Suppressor macrophage (primary cell): ENCODE data around the gene ANKRD13B.

Experiments used
- DNase-seq, 4 experiments: peaks; one replicate each; pipeline ENCODE4 v3.0.0-alpha.2; 2020 to 2022

Gene ANKRD13B

DNA sequence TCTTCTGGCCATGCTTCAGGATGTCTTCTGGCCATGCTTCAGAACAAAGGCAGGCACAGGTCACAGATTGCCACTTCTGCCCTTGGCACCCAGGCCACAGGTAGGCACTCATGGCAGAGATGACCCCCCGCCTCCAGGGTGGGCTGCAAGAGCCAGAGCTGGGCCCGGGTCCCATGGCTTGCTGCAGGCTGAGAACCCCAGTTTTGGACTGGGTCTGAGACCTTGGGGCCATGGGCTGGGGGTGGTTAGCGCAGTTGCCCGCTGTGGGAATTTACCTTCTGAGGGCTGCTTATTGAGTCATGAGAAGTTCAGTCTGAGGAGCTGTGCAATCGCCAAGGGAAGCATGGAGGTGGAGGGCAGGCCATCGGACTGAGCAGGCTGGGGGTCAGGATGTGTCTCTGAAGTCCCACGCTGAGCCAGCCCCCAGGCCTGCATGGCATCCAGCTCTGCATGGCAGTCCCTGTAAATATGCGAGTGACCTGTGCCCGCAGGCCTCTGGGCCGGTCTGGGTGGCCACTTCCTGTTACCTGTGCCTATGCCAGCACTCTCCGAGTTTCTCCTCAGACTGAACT is 1.7 kb downstream of the ANKRD13B start:
- DNase-seq, result no peak

DNA sequence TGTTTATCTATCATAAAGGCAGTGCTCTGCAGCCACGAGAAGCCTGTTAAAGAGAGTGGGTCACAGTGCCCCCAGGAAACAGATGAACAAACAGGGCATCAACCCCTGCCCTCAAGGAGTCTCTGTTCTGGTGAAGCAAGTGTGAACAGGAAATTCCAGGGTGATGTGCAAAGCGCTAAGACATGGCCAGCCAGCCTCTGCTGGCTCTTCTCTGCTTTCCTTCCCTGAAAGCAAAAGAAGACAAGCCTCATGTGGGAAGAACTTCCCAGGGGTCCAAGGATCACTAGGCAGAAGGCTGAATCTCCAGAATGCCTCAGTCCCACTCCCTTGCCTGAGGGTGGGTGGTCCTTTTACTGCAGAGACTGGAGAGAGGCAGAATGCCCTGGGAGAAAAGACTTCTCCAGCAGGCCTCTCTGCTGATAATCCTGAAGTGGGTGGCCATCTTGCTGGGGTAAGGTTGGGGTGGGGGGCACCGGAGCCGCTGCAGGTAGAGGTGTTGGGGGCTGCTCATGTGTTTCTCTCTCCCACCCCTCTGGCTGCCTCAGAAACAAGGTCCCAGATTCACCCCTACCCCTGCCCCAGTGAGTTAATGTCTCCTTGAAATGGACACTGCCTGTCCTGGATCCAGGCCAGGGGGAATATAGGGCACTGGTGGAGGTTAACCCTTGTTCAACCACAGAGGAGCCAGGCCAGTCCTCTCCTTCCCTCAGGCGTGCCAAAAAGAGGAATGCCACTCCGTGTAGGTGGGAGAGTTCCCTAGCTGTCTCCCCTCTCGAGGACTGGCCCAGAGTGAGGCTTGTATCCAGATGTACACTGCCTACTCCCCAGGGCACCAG is 2.4 kb downstream of the ANKRD13B start:
- no peak for DNase-seq

DNA sequence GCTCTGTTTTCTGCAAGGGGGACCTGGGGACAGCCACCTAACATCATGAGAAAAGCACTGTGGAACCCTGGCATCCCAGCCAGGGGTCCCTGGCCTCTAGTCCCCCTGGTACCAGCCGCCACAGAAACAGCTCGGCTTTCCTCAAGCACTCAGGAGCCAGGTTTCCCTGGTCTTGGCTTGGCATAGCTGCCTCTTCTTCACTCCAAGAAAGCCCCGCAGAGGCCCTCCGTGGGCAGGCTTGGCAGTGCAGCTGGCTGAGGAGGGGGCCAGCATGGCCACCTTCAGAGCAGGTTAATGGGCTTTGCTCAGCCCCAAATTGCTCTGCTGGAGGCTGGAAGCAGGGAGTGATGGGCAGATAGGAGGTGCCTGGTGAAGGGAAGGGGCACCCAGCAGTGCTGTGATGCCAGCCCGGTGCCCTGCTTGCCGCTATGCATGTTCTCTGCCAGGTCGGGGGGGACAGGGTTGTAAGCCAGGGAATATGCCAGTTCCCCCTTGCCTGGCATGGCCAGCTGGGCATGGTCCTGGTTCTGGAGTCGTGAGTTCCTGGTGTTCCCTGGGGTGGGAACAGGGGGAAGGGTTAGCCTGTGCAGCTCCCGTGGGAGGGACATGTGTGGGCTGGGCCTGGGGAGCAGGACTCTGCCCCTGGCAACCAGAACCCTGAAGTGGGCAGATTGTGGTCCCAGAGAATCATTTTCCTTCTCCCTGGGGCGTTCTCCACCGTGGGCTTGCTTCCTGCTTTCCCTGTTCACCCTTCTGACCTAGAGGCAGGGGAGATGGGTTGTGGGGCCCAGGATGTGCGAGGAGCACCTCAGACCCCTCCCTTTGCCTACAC is 3.2 kb downstream of the ANKRD13B start:
- no peak for DNase-seq

DNA sequence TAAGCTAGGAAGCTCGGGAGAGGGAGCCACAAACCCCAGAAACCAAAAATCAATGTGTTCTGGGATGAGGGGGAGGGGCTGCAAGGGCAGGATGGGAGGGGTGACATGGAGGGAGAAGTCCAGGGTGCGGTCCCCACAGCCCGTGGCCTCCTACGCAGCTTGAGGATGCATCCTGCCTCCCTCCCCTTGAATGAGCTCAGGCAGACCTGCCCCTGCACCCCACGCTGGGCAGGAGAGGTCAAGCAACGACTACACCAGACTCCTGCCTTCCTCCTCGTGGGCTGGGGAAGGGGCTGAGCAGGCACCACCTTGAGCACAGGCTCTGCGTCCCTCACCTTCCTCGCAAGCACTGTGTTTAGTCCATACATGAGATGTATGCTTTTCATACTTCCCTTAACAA is 3.9 kb downstream of the ANKRD13B start:
- no peak for DNase-seq

DNA sequence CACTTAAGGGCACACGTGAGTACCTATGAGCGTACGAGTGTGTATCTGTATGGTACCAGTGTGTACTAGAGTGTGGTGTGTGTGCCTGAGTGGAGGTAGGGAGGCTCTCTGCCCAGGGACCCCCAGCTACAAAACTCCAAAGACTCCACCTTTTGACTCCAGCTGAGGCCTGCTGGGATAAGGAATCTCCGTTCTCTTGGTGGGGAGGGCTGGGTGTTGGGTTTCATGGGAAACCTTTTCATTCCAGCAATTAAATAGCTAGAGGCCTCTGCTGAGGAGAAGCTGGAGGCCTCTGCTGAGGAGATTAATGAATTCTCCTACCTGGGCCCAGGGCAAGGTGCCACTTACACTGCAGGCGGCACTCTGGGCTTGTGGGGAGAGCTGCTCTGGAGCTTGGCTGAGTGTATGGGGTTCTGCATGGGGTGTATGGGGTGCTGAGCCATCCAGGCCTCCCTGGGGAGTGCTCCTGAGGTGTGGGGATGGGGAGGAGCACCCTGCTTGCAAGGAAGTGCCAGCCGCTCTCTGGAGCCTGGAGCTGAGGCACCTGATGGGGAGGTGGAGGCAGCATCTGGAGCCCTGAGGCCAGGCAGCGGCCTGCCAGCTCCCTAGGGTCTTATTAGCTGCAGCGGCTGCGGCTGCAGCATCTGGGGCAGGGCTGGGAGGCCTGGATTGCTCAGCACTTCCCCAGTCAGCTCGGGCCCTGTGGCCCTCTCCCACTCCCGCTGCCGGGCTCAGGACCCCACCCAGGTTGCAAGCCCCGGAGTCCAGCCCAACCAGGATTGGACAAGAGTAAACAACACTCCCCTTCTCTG is 4.6 kb downstream of the ANKRD13B start:
- DNase-seq, result no peak

DNA sequence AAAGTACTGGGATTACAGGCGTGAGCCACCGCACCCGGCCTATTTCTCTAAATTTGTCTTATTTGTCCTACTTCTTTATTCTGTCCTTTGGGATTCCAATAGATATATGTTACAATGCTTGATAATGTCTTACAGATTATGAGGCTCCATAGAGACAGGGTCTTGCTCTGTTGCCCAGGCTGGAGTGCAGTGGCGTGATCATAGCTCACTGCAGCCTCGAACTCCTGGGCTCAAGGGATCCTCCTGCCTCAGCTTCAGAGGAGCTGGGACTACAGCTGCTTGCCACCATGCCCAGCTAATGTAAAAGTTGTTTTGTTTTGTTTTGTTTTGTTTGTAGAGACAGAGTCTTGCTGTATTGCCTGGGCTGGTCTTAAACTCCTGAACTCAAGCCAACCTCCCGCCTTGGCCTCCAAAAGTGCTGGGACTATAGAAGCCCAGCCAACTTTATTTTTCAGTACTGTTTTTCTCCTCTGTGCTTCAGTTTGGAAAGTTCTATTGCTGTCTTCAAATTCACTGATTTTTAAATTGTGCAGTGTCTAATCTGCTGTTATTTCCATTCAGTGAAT is 10.3 kb downstream of the ANKRD13B start:
- no peak for DNase-seq

DNA sequence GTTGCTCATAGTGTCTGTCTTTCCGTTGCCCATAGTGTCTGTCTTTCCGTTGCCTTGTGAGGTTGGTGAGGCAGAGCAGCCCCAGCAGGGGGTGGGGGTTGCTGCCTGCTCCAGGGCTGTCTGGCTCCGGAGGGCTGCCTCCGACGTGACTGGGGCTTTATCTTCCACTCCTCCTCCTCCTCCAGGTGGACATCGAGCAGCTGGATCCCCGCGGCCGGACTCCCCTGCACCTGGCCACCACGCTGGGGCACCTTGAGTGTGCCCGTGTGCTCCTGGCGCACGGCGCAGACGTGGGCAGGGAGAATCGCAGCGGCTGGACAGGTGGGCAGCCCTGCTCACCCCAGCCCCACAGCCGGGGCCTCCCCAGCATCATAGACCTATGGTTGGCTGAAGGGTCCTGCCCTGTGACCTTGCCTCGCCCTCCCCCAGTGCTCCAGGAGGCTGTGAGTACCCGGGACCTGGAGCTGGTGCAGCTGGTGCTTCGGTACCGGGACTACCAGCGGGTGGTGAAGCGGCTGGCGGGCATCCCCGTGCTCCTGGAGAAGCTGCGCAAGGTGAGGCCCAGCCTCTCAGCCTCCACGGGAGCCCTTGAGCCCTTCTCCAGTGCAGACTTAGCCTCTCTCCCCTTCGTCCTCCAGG is 14.7 kb downstream of the ANKRD13B start:
- DNase-seq, result no peak

DNA sequence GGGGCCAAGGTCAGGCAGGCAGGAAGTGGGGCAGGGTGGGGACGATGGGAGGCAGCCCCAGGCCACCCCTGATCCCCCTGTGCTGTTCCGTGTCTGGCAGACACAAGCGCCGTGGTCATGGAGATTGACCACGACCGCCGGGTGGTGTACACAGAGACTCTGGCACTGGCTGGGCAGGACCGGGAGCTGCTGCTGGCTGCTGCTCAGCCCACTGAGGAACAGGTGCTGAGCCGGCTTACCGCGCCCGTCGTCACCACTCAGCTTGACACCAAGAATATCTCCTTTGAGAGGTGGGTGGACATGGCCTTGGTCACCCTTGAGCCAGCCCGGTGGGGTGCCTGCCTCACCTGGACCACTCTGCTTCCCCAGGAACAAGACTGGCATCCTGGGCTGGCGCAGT is 16.1 kb downstream of the ANKRD13B start:
- no peak for DNase-seq

DNA sequence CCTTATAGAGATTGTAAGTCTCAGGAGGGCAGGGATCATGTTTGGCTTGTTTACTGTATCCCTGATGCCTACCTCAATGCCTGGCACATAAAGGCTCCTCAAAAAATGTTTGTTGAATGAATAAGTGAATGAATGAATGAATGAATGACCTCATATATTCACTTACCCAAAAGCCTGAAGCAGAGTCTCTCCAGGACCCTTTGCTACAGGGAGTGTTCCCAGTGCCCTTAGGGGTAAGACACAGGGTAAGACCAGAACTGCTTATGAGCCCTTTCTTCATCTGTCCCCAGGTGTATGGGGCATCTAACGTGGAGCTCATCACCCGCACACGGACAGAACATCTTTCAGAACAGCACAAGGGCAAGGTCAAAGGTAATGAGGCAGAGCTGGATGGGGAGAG is 17.5 kb downstream of the ANKRD13B start:
- DNase-seq, result no peak

DNA sequence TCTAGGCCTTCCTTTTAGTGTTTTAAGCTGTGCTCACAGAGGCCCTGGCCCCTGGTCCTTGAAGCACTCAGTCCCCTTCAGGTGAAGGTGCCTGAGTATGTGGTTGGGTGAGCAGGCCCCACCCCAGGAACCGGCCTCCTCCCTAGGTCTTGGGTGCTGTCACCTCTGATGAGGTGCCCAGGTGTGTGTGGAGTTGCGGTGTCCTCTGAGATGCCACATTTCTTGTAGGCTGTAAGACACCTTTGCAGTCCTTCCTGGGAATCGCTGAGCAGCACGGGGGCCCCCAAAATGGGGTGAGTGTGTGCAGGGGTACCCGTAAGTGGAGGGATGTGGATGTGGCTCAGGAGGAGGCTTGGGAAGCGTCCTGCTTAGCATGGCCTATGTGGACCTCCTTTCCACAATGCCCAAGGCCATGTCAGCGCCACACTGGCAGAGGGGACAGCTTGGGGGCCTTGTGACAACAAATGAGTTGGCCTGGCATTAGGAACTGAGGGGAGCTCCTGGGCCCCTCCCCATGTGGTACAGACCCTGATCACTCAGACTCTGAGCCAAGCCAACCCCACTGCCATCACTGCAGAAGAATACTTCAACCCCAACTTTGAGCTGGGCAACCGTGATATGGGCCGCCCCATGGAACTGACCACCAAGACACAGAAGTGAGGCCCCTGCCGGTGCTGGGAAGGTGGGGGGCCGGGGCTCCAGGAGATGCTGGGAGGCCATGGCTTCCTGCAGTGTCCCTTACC is 18.6 kb downstream of the ANKRD13B start:
- no peak for DNase-seq

DNA sequence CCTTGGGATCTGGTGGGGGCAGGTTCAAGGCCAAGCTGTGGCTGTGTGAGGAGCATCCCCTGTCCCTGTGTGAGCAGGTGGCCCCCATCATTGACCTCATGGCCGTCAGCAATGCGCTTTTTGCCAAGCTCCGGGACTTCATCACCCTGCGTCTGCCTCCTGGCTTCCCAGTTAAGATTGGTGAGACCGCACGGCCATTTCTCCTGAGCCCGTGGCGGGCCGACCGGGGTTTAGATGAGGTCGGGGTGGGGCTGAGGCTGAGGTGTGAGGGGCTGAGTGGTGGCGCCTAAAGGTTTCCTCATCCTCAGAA is 19.1 kb downstream of the ANKRD13B start:
- DNase-seq, result no peak

DNA sequence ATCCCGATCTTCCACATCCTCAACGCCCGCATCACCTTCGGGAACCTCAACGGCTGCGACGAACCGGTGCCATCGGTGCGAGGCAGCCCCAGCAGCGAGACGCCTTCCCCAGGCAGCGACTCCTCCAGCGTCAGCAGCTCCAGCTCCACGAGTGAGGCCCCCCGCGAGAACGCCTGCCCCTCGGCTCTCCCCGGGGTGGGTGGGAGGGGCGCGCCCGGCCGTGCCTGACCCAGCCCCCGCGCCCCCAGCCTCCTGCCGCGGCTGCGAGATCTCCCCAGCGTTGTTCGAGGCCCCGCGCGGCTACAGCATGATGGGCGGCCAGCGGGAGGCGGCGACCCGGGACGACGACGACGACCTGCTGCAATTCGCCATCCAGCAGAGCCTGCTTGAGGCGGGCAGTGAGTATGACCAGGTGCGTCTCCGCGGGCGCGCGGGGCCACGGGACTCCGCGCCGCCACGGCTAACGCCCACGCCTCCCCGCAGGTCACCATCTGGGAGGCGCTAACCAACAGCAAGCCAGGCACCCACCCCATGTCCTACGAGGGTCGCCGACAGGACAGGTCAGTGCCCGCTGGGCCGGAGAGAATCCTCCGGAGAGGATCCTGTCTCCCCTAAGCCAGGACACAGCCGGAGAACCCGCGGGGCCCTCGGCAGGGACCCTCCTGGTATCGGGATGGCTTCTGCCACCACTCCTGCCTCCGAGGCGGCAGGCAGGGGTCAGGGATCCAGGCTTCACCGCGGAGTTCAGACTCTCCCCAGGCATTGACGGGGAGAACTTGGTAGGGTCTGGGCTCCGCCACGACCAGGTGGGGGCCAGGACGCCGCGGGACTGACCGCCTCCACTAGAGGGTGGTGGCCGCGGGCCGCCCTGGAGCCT is 19.7 kb downstream of the ANKRD13B start:
- no peak for DNase-seq

DNA sequence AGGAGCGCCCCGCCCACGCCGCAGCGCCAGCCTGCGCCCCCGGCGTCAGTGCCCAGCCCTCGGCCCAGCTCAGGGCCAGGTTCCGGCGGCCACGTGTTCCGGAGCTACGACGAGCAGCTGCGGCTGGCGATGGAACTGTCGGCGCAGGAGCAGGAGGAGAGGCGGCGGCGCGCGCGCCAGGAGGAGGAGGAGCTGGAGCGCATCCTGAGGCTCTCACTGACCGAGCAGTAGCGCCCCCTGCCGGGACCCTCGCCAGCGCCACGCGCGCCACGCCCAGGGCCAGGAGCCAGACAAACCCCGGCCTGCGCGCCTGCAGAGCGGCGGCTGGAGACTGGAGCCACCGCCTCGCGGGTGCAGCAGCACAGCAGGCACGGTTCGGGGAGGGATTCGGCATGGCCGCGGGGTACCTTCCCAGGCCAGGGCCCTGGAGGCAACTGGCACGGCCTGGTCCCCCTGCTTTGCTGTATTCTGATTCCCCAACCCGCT is 20.5 kb downstream of the ANKRD13B start:
- DNase-seq, result peak; percentile 94 to 98 (median 96)

DNA sequence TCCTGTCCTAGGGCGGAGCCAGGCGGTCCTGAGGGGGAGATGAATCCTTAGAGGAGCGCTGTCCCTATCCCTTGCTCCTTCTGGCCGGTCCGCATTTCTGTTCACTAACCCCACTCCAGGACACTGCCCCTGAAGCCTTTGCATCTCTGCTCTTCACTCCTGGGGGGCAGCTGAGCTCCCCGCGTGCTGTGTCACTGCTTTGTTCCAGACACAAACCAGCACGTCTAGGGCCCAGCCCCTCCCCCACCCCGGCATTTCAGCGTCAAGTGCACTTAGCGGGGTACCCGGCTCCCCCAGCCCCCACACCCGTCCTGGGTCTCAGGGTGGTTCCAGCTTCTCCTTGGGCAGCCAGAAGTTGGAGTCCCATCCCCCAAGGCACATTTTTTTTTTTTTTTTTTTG is 20.9 kb downstream of the ANKRD13B start:
- no peak for DNase-seq

DNA sequence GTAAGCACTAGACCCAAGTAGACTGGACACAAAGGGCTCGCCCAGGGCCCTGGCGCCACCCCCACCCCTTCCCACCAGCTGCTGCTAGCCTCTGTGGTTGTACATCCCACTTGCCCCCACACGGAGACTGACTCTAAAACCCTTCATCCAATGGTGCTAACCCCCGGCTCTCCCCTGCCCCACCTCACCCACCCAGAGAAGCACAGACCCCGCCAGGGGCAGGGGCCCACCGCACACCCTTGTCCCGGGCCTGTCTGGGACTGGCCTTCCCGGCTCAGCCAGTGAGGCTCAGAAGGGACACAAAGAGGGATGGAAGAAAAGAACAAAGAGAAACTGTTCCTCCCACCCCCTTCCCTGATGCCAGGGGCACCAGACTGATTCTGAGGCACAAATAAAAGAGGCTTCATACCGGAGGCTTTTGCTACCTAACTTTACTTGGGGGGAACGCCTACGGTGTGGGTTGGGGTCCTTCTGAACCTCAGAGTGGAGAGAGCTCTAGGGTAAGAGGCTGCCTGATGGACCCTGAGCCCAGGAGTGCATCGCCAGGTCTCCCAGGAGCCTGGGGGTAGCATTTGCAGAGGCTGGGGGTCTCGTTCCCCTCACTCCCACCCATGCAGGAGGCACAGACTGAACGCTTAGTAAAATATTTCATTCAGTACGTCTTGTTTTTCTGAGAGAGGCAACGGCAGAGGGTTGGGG is 21.6 kb downstream of the ANKRD13B start:
- no peak for DNase-seq

DNA sequence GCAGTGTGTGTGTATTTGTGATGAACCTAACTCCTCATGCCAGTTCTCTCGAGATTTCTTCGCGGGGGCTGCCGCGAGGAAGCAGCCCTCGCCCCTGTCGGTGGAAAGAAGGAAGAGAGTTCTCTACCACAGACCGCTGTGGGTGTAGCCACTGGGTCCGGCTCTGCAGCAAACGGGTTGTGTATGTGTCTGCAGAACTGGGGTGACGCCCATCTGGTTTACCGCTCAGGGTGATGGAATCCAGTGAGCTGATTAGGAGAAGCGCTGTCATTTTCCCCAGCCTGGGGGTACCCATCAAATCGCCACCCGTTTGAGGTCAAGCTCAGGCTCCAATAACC is 22.1 kb downstream of the ANKRD13B start:
- DNase-seq, result peak; percentile 67 to 82 (median 80)

DNA sequence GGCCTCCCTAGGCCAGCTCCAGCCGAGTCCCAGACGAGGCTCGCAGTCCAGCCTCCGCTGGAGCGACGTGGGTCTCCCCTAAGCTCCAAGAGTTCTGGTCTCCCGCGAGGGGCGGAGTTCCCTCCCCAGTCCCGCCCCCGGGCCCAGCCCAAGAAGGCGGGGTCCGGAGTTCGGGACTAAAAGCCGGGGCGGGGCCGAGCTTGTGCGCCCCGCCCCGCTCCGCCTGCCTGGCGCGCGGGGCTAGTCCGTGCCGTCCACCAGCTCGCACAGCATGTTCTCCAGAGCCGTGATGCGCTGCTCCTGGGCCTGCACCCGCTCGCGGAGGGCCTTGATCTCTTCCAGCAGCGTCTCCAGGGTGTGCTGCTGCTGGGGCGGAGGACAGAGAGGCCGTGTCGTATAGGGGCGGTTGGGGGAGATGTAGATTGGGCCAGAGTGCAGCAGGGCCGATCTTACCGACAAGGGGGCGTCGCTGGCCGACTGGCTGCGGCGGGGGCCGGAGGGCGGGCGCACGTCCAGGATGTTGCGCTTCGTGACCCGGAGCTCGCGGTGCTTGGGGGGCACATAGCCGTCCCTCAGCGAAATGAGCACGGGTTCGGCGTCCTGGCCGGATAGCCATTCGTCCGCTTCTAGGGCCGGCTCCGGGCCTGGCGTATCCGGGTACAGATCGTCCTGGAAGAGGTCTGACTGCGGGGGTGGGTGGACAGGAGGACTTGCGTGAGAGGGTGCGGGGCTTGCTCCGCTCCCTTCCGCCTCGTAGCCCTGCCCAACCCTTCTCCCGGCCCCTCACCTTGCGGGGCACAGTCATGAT is 22.8 kb downstream of the ANKRD13B start:
- peak; percentile 92 to 97 (median 96) for DNase-seq

DNA sequence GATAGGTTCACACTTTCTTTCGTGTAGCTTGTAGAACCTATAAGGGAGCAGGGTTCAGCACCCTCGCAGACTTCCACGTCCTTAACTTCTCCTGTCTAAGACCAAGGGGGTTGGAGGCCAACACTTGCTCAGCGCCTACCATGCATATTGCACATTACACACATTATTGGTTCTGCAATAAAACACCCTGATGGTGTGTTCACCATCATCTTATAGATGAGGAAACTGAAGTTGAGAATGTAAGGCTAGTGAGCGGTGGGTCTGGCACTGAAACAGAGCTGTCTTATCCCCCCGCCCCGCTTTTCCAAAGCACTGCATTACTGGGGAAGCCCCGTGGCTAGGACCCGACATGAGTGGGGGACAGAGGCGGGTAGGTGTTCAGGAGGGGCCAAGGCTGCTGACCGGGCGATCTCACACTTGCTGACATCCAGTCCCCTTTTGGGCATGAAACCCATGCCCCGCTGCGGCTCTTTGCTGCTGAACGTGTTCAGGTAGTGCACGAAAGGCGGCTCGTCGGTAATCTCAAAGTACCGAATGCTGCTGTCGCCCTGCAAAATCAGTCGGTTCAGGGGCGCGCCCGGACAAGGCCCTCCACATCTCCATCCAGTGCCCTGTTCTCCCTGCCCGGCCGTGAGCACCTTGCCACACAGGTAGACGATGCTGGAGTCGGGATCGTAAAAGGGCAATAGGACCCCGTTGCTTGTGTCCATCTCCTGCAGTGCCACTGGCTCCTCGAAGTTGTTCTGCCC is 23.5 kb downstream of the ANKRD13B start:
- DNase-seq, result peak in 1 of 4 experiments; percentile 23
